Measurements from ENCODE around the gene TFAP2D. TPM values are rescaled to one million over a fixed set of nuclear protein-coding genes. Genes with fewer than 3 reads are reported as not detected.

The TFAP2D gene
- total RNA-seq, 1 donor from 2014 or later = not detected

GRCh38 chr6:50720623-50721022 lies 7.3 kb downstream of the TFAP2D start:
- no peak for TF ChIP-seq CTCF (IDR thresholded peaks at IDR 0.05)
- Histone ChIP-seq H3K36me3 (no peaks in the 10 kb centered on the region), H3K4me3 (no peak overlapping the region), H3K27me3 (no peaks in the 10 kb centered on the region), H3K4me1 (no peaks in the 10 kb centered on the region), H3K27ac (no peak overlapping the region), H3K9me3 (no peaks in the 10 kb centered on the region)
- intact Hi-C loops (cut with DNase I) = no loop called here
- no peak for DNase-seq (ENCODE audit: low spot score in 2 of 2)

- H3K36me3 ChIP-seq = no peaks in the 10 kb centered on the region
- DNase-seq (ENCODE audit: low spot score in 2 of 2) = no peak
- intact Hi-C loops (cut with DNase I) = no loop called here
- H3K27ac ChIP-seq = no peak overlapping the region
- H3K4me1 ChIP-seq = no peaks in the 10 kb centered on the region
- no peaks in the 10 kb centered on the region for H3K9me3 ChIP-seq
- no peak overlapping the region for H3K4me3 ChIP-seq
- H3K27me3 ChIP-seq = no peaks in the 10 kb centered on the region
- TF ChIP-seq CTCF (IDR thresholded peaks at IDR 0.05) = no peak
Observed at GRCh38 chr6:50721978-50722377, 8.7 kb downstream of the TFAP2D start.

GRCh38 chr6:50722829-50723554 lies 9.7 kb downstream of the TFAP2D start:
- intact Hi-C loops (cut with DNase I) = no loop called here
- no peaks in the 10 kb centered on the region for H3K4me1 ChIP-seq
- DNase-seq (ENCODE audit: low spot score in 2 of 2) = no peak
- no peak overlapping the region for H3K4me3 ChIP-seq
- no peak overlapping the region for H3K27ac ChIP-seq
- no peaks in the 10 kb centered on the region for H3K9me3 ChIP-seq
- no peaks in the 10 kb centered on the region for H3K36me3 ChIP-seq
- TF ChIP-seq CTCF (IDR thresholded peaks at IDR 0.05) = no peak
- no peaks in the 10 kb centered on the region for H3K27me3 ChIP-seq

GRCh38 chr6:50724381-50725124 lies 11.2 kb downstream of the TFAP2D start:
- Histone ChIP-seq H3K9me3 (no peaks in the 10 kb centered on the region), H3K27me3 (no peaks in the 10 kb centered on the region), H3K4me1 (no peaks in the 10 kb centered on the region), H3K27ac (no peak overlapping the region), H3K4me3 (no peak overlapping the region), H3K36me3 (no peaks in the 10 kb centered on the region)
- DNase-seq (ENCODE audit: low spot score in 2 of 2) = no peak
- intact Hi-C loops (cut with DNase I) = no loop called here
- TF ChIP-seq CTCF (IDR thresholded peaks at IDR 0.05) = no peak

- no peaks in the 10 kb centered on the region for H3K27me3 ChIP-seq
- intact Hi-C loops (cut with DNase I) = no loop called here
- DNase-seq (ENCODE audit: low spot score in 2 of 2) = no peak
- no peak overlapping the region for H3K27ac ChIP-seq
- no peaks in the 10 kb centered on the region for H3K9me3 ChIP-seq
- no peaks in the 10 kb centered on the region for H3K36me3 ChIP-seq
- H3K4me3 ChIP-seq = no peak overlapping the region
- no peaks in the 10 kb centered on the region for H3K4me1 ChIP-seq
- no peak for TF ChIP-seq CTCF (IDR thresholded peaks at IDR 0.05)
Observed at GRCh38 chr6:50734488-50734887, 21.2 kb downstream of the TFAP2D start.

Data from ascending aorta (tissue), 2 donors.